GM21619 (cell line): ENCODE results near the gene ADGRA1.
"Not testable (repeated sequence)": the region's sequence is repeated elsewhere in the genome, so short reads cannot be mapped to it uniquely, and the experiment has no call there.

ENCODE experiments used
- ATAC-seq: cut with Tn5 transposase; IDR thresholded peaks from one replicate; pipeline ENCODE4 v1.9.1; 2021; ENCODE audit not compliant: unreplicated experiment

Gene ADGRA1

DNA sequence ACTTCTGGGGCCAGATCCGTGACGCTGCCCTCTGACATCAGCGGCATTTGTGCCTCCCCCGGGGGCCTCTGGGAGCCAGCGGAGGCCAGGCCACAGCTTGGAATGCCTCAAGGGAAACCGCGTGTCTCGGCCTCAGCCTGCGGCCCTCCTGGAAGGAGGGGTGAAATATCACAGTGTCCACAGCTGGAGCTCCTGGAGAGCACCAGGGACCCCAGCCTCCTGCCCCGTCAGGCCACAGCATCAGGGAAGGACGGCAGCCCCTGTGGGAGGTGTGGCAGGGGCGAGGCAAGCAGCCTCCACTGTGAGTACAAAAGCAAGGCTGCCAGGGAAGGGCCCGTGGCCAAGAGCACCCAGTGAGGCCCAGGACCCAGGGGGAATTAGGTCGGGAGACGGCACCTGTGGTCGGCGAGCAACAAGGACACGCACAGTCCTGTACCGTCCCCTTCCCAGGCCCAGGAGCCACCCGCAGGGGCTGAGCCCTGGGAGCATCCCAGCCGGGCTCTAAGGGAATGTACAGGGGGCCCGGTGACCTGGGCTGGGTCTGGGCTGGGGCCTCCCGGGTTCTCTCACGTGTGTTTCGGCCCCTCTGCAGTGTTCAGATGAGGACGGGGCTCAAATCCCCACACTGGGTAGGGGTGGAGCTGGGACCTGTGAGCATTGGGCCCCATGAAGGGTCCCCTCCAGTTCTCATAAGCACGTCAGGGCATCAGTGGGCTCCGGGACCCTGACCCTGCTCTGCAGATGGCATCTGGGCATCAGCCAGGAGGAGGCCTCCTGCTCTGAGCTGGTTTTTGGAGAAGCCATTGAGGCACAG, 53.6 kb downstream of the ADGRA1 start:
- ATAC-seq, result no peak

DNA sequence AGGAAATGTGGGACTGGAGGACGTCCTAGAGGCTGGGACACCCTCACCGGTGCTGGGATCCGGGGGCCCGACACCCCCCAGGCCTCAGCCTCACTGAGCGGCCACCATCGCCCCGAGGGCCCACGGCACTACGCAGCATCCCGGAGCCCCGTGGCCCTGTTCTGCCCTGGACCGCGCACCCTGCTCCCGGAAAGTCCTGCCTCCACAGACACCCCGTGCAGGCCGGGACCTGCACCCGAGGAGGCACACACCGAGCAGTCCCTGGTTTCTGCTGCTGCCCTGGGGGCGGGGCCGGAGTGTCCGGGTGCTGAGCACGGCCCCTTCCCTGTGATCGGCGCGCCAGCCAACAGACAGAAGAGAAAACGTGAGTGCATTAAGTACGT, 54.2 kb downstream of the ADGRA1 start:
- ATAC-seq, result no peak

DNA sequence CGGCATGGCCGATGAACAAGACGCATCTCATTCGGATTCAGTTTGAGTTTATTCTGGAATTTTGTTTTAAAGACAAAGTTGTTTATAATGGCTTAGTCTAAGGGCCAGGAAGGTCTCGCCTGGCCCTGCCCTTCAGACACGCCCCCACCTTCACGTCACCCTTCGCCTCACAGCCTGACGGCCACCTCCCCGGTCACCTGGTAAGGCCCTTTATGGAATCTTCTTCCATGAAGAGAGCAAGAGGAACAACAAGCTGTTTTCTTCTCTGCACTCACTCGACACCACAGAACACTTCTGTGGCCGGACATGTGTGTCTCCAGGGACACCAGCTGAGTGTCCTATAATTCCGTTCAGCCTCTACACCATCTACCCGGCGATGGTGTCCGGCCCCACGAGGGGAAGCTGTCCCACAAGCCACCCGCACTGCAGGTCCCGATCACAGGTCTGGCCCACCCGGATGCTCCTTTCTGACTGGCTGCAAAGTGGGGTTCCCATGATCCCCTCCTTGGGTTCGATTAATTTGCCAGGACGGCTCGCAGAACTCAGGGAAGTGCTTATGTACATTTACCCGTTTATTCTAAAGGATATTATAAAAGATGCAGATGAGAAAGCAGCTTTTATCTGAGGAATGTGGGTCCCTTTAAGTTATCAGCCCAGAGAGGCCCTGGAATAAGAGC, 54.9 kb downstream of the ADGRA1 start:
- ATAC-seq, result no peak

DNA sequence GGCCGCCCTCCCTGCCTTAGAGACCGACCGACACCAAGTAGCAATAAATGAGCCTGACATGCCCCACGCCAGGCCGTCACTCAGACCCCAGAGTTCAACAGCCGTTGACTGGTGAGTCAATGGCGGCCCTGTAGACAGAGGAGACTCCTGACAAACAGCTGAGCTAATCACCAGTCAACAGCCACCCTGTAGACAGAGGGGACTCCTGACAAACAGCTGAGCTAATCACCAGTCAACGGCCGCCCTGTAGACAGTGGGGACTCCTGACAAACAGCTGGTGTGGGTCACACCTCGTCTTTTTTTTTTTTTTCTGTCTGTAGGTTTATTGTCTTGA, 55.4 kb downstream of the ADGRA1 start:
- no peak for ATAC-seq

DNA sequence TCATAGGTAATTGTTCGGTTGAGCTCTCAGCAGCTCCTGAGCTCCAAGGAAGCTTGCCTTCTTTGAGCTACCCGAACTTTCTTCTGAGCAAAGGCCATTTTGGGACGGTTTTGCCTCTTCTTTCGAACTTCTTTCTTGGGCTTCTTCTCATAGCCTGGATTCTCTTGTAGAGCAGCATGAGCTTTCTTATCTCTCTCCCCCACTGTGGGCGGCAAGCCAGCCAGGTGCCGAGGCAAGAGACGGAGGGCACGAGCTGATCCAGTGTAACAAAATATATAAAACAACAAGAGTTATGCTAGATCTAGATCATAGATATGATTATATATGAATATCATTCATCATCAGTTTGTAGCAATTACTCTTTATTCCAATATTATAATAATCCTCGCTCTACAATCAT, 55.8 kb downstream of the ADGRA1 start:
- no peak for ATAC-seq

DNA sequence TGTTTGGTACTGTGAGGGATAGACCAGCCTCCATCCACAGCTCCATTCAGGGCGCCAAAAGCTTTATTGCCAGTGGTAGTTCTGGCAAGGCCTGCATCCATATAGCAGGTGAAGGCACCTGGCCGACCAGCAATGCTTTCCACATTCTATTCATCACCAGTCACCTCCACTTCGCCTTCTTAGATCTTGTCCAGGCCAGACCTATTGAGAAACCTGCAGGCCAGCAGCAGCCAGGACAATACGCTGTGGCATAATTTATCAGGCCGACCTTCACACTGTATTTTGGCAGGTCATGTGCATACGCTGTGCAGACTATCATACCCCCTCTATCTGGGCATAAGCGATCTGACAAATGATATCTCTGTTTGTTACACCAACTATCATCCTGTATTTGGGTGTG, 57.0 kb downstream of the ADGRA1 start:
- ATAC-seq, result no peak

DNA sequence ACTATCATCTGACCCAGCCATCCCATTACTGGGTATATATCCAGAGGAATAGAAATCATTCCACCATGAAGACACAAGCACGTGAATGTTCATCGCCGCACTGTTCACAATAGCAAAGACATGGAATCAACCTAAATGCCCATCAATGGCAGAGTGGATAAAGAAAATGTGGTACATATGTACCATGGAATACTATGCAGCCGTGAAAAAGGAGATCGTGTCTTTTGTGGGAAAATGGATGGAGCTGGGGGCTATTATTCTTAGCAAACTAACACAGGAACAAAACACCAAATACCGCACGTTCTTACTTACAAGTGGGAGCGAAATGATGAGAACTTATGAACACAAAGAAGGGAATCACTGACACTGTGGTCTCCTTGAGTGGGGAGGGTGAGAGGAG, 62.5 kb downstream of the ADGRA1 start:
- ATAC-seq, result no peak

DNA sequence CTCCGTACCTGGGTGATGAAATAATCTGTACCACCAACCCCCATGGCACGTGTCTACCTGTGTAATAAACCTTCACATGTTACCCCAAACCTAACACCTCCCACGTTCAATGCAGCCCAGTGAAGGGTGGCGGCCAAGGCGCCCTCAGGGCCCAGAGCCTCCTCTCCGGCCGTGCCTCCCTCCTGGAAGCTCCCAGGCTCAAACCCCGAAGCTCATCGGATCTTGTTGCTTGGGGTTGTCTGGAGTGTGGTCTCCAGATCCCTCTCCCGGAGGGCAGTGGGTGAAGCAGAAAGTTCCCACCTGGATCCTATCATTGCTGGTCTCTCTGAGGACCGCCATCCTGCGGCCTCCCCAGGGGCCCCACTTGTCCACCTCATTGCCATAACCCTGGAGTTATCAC, 62.9 kb downstream of the ADGRA1 start:
- no peak for ATAC-seq

DNA sequence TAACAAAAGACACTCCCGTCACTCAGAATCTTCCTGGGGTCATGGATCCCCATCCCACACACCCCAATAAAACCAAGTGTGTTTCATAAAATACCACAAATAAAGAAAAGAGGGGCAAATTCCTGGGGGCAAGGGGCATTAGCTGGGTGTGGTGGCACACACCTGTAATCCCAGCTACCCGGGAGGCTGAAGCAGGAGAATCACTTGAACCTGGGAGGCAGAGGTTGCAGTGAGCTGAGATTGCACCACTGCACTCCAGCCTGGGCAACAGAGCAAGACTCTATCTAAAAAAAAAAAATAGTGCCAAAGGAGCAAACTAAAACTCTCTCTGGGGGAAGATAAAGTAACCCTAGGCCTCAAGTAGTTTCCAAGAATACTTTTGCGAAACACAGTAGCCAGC, 63.3 kb downstream of the ADGRA1 start:
- ATAC-seq, result not testable (repeated sequence)

DNA sequence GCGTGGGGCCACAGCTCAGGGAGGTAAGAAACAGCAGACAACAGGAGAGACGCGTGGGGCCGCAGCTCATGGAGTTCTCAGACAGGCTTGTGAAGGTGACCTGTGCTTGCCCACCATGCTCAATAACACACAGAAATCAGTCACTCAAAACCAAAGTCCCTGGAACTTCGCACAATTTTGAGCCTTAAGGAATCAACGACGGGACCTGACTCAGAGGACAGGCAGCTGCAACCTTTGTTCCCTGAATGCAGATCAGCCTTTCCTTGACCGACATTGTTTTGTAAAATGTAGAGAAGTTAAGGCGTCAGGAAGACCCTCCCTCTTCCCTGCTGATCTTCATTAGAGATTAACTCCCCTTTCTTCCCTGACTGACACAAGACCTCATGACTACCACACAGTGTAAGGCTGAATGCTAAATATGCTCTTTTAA, 63.8 kb downstream of the ADGRA1 start:
- ATAC-seq, result no peak

DNA sequence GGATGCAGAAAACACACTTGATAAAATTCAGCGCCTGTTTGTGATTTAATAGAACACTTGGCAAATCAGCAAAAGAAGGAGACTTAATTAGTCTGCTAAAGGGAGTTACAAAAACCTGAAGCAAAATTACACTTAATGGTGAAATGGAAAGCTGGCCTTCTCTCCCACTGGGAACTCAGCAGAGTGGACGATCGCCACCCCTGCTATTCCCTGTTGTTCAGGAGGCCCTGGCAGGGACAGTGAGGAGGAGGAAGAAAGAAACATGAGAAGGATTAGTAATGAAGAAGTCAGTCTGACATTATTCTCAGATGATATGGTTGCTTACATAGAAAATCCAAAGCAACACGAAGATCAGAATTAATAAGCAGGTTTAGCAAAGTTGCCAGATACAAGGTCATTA, 66.7 kb downstream of the ADGRA1 start:
- ATAC-seq, result no peak

DNA sequence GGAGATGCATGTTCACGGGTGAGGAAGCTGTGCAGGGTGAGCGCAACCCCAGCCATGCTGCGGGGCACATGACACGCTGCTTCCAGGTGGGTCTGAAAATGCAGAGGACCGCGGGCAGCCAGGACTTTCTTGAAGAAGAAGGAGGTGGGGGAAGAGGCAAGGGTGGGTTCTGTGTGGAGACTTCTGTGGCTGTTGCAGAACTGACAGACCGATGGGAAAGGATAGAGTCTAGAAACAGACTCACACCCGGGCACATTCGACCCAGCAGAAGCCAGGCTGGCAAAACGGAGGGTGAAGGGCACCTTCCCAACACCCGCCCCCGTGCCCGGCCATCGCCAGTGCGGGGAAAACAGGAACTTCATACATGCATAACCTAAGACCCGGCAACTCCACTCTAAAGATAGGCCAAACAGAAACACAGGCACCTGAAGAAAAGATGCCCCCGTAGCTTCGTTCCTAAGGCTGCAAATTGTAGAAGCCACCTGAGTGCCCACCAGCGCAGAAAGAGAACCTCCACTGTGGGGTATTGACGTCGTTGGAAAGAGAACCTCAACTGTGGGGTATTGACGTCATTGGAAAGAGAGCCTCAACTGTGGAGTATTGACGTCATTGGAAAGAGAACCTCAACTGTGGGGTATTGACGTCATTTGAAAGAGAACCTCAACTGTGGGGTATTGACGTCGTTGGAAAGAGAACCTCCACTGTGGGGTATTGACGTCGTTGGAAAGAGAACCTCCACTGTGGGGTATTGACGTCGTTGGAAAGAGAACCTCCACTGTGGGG, 67.5 kb downstream of the ADGRA1 start:
- ATAC-seq, result no peak

DNA sequence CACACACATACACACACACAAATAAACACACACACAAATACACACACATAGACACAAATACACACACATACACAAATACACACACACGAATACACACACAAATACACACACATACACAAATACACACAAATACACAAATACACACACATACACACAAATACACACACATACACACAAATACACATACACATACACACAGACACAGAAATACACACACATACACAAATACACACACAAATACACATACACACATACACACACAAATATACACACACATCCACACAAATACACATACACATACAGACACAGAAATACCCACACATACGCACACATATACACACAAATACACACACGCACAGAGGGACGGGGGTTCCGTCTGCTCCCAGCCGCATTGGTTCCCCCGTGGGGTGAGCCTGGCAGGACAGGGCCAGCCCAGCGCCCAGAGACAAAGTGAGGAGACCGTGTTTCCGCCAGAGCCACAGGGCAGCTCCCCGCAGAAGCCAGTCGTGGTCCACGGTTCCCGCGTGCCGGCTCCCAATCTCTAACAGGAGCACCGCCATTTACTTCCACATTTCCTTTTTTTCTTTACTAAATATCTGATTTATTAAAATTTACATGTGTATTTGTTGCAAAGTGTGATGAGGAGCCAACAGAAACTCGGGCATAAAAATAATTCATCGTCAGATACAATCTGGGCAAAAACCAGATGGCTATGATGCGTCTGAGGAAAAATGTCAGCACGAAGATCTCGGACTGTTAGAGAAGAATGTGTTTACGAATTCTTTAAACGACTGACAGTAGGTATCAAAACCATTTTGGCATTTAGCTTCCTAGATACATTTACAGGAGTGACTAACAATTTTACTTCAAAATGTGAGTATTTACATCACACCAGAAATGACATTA, 69.2 kb downstream of the ADGRA1 start:
- no peak for ATAC-seq

DNA sequence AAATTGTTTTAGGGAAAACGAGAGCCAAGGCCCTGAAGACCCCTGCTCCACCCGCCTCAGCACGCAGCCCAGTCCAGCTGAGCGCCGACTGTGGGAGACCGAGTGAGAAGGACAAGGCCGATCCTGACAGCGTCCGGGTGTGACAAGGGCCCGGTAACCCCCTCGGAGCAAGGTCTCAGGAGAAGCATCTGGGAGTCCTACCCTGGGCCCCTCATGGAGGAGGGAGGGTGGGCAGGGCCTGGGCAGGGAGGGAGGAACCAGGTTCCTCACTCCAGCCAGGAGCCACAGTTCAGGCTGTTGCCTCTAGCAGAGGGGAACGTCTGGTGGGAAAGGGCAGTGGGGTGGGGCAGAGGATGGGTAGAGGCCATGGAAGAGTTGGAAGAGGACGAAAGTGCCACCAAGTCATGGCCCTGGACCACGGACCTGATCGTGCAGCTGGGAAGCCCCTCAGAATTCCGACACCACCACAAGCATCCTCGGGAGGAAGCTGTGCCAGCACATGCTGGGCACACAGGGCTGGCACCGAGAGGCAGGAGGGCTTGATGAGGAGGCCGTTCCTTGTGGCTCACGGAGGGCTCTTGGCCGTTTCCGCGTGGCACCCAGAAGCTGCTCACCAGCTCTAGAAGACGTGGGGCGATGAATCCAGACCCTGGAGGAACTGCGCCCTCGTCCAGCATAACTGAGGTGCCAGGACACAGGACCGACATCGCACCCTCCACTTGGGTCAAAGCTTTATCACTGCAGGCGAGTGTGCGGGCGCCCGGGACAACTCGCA, 70.1 kb downstream of the ADGRA1 start:
- no peak for ATAC-seq

DNA sequence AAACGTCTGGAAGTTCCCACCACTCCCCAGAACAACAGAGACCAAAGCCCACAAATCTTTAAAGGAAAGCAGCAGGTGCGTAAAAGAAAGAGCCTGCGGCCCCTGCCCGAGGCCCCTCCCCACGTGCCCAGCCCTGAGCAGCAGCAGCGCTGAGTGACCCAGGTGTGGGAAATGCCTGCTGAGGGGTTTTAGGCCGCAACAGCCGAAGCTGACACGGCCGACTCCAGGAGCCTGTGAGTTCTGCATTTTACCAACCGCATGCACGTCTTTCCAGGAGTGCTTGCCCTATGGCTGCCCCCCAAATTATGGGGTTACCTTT, 70.7 kb downstream of the ADGRA1 start:
- ATAC-seq, result no peak

DNA sequence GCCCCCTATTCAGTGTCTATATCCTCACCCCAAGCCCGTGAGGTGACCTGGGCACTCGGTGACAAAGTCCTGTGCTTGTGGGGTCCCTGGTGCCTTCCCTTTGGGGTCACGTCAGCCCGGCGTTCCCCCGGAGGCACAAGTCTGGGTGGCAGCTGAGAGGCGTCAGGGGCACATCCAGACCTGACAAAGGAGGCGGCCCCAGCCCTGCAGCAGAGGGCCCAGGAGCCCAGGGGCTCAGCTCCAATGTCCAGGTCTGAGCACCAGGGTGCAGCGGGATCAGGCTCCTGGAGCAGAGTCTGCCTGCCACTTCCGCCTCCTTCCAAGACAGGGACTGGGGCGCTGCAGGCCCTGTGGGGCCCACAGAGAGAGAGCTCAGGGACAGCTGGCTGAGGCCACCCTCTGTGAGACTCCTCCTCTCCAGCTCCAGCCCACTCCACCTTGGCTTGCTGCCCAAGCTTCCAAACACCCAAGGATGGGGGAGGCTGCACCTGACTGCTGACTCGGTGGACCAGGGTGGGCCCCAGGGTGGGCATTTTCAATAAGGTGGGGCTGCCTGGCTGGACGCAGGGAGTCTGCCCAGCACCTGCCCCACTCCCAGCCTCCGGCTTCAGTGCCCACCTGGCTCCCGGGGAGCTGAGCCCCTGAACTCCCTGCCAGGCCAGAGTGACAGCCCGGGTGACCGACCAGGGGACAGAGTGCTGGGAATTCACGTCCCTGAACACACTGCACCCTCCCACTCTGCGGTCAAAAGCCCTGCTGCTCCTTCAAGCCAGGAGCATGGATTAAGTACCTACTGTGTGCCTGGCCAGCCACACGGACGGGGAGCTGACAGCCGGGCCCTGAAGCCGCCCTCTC, 71.3 kb downstream of the ADGRA1 start:
- no peak for ATAC-seq

DNA sequence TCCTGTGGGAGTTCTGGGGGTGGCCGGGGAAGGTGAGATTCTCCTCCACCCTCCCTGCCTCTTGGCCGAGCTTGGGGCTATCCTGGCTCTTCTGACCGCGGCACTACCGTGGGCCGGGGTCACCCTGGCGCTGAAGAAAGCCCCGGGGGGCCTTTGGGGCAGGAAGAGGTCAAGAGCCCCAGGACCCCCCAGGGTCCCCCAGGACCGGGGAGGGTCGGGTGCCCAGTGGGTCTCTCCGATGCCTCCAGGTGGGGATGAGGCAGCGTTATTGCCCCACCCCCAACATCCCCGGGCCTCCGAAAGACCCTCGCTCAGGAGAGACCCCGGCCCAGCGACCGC, 71.9 kb downstream of the ADGRA1 start:
- no peak for ATAC-seq

DNA sequence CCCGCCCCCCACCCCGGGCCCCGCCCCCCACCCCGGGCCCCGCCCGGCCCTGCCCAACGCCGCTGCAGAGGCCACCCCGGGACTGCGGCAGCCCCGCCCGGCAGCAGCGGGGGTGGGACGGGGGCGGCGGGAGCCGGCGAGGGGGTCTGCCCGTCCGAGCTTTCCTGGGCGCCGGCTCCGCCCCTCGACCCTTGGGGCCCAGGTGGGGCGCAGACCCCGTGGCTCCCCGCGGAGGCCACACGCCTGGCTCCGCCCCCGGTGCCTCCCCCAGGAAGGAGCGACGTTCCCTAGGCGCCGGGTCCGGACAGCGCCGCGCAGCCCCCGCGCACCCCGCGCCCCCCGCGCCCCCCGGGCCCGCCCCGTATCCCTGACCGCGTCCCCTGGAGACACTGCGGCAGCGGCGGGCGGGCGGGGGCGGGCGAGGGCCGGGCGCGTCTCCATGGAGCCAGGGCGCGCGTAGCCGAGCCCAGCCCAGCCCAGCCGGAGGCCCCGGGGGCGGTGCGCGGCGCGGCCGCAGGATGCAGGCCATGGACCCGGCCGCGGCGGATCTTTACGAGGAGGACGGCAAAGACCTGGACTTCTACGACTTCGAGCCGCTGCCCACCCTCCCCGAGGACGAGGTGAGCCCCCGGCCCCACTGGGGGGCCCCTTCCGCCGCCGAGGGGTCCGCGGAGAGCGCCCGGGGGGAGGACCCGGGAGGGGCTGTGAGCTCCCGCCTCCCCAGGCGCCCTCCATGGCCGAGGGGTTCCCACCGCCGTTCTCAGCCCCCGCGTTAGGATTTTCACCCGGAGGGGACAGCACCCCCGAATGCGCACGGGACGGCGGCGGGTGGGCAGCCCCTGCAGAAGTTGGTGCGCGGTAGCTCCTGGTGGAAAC, 72.5 kb downstream of the ADGRA1 start, which contains the start of gene KNDC1:
Gene KNDC1 (plus strand): TSS at position 270 of the 876 bp plus-strand sequence. CDS start 249 bp downstream, at position 519.
- no peak for ATAC-seq
